HCT116 (cell line): Measurements from ENCODE around the gene CFAP54. TPM values are rescaled to one million over a fixed set of nuclear protein-coding genes. Genes with fewer than 3 reads are reported as not detected.
A peak's percentile ranks its signal among the peaks of the same experiment; 100 is the strongest.

Experiments
- ATAC-seq: fragments of 200-7000 bp; cut with Tn5 transposase; 2 replicates; pipeline ENCODE4 v1.9.1; 2020; ENCODE audit warnings: mild to moderate bottlenecking, moderate library complexity
- BruUV-seq: library from RNA; stranded (reverse); fragments of 400-500 nt; replicated peaks from 2 replicates; lab custom pipeline; 2021; lab: Mats Ljungman, UMichigan
- CTCF ChIA-PET: fragments of 300-600 bp; sonication (Branson Sonifier 250); formaldehyde crosslinking; loops from one replicate; lab custom pipeline; 2021; ENCODE audit warnings: antibody characterized with exemption; lab: Charles Lee
- POLR2A ChIA-PET: fragments of 300-600, 350-600 bp; sonication (Branson Sonifier 250); formaldehyde crosslinking; loops from one replicate; lab custom pipeline; 2021; ENCODE audit warnings: antibody characterized with exemption; lab: Charles Lee
- RAD21 ChIA-PET, 2 experiments: fragments of 300-600 bp; sonication (Branson Sonifier 250); formaldehyde crosslinking; loops; one replicate each; lab custom pipeline; 2023; ENCODE audit warnings: low total read pairs in 2 of 2; ENCODE audit not compliant: uncharacterized antibody in 2 of 2, unreplicated experiment in 2 of 2, low non-redundant PET in 1 of 2; lab: Charles Lee
- DNase-seq: peaks from one replicate; pipeline ENCODE4 v3.0.0-alpha.2; 2010; ENCODE audit warnings: low read depth, low spot score
- H2AFZ ChIP-seq: fragments of 200-600 bp; shearing (Covaris generic), sonication (generic); 2 replicates; pipeline ENCODE4 v1.6.1; 2017; ENCODE audit warnings: low read depth, mixed run types, mixed read lengths, antibody characterized with exemption, low read length; ENCODE audit not compliant: poor library complexity, severe bottlenecking
- H3K27ac ChIP-seq: 2 replicates; pipeline ENCODE4 v1.5.1; 2012; ENCODE audit warnings: low read depth, low read length
- H3K27me3 ChIP-seq: fragments of 200-600 bp; sonication (generic); 2 replicates; pipeline ENCODE4 v1.6.1; 2016; ENCODE audit warnings: mixed run types, low read length, mixed read lengths; ENCODE audit not compliant: insufficient read depth
- H3K36me3 ChIP-seq, 2 experiments: fragments of 200-500 bp in 1 of 2; fragments of 200-600 bp in 1 of 2; sonication (Bioruptor generic) in 1 of 2; sonication (generic) in 1 of 2; 2 replicates each; pipeline versions ENCODE4 v1.5.1 to v1.6.1; 2014 to 2016; ENCODE audit warnings: low read length in 2 of 2, inconsistent platforms in 1 of 2, mixed read lengths in 1 of 2, mixed run types in 1 of 2; ENCODE audit not compliant: insufficient read depth in 2 of 2, control insufficient read depth in 1 of 2
- H3K4me1 ChIP-seq, 2 experiments: fragments of 200-600 bp in 1 of 2; sonication (generic) in 1 of 2; 2 replicates each; pipeline versions ENCODE4 v1.5.1 to v1.6.1; 2012 to 2017; ENCODE audit warnings: low read length in 2 of 2, inconsistent platforms in 1 of 2, mild to moderate bottlenecking in 1 of 2, mixed read lengths in 1 of 2, mixed run types in 1 of 2, moderate library complexity in 1 of 2; ENCODE audit not compliant: insufficient read depth in 2 of 2, control insufficient read depth in 1 of 2
- H3K4me2 ChIP-seq: fragments of 200-600 bp; sonication (generic); 2 replicates; pipeline ENCODE4 v1.6.1; 2017; ENCODE audit warnings: mixed run types, low read length, mixed read lengths
- H3K4me3 ChIP-seq, 2 experiments: fragments of 200-600 bp in 1 of 2; sonication (generic) in 1 of 2; replicated peaks in 1 of 2; 2 replicates each; pipeline ENCODE4 v1.5.1; 2011 to 2016; ENCODE audit warnings: low read length in 2 of 2, control low read depth in 1 of 2, low read depth in 1 of 2, mild to moderate bottlenecking in 1 of 2, mixed read lengths in 1 of 2, mixed run types in 1 of 2
- H3K79me2 ChIP-seq: fragments of 200-600 bp; sonication (generic); 2 replicates; pipeline ENCODE4 v1.6.1; 2017; ENCODE audit warnings: mild to moderate bottlenecking, mixed run types, low read length, moderate library complexity, mixed read lengths; ENCODE audit not compliant: insufficient read depth
- H3K9ac ChIP-seq: fragments of 200-600 bp; sonication (generic); 2 replicates; pipeline ENCODE4 v1.6.1; 2016; ENCODE audit warnings: low read length, mixed read lengths
- H3K9me2 ChIP-seq: fragments of 200-600 bp; sonication (generic), shearing (Covaris generic); 2 replicates; pipeline ENCODE4 v1.6.1; 2017; ENCODE audit warnings: mixed run types, mild to moderate bottlenecking, moderate library complexity; ENCODE audit not compliant: insufficient read depth
- H3K9me3 ChIP-seq, 2 experiments: fragments of 200-500 bp in 1 of 2; fragments of 200-600 bp in 1 of 2; sonication (Bioruptor generic) in 1 of 2; sonication (generic) in 1 of 2; 2 replicates each; pipeline ENCODE4 v1.6.1; 2014 to 2017; ENCODE audit warnings: low read length in 2 of 2, mixed read lengths in 2 of 2, inconsistent platforms in 1 of 2, low read depth in 1 of 2, mild to moderate bottlenecking in 1 of 2, mixed run types in 1 of 2, moderate library complexity in 1 of 2; ENCODE audit not compliant: control insufficient read depth in 1 of 2, insufficient read depth in 1 of 2
- H4K20me1 ChIP-seq: fragments of 200-600 bp; sonication (generic), shearing (Covaris generic); 2 replicates; pipeline ENCODE4 v1.6.1; 2017; ENCODE audit warnings: mixed run types, mild to moderate bottlenecking, moderate library complexity; ENCODE audit not compliant: insufficient read depth
- CBX3 ChIP-seq: IDR thresholded peaks from 2 replicates; pipeline ENCODE4 v1.6.1; 2012; ENCODE audit warnings: low read depth
- CEBPB ChIP-seq: IDR thresholded peaks from 2 replicates; pipeline ENCODE4 v1.6.1; 2012; ENCODE audit warnings: low read depth
- EGR1 ChIP-seq: IDR thresholded peaks from 2 replicates; pipeline ENCODE4 v1.6.1; 2012; ENCODE audit warnings: low read depth
- JUND ChIP-seq: IDR thresholded peaks from 2 replicates; pipeline ENCODE4 v1.6.1; 2012
- RAD21 ChIP-seq: IDR thresholded peaks from 2 replicates; pipeline ENCODE4 v1.6.1; 2012; ENCODE audit warnings: low read depth, mild to moderate bottlenecking
- SIN3A ChIP-seq: IDR thresholded peaks from 2 replicates; pipeline ENCODE4 v1.6.1; 2012; ENCODE audit warnings: low read depth
- SP1 ChIP-seq: IDR thresholded peaks from 2 replicates; pipeline ENCODE4 v1.6.1; 2012; ENCODE audit warnings: low read depth
- ZNF274 ChIP-seq: fragments of 200-500 bp; sonication (Bioruptor generic); IDR thresholded peaks from 2 replicates; pipeline ENCODE4 v1.6.1; 2014; ENCODE audit warnings: mild to moderate bottlenecking, low read depth, low read length, inconsistent platforms
- intact Hi-C: fragments of 100-400 bp; cut with micrococcal nuclease; formaldehyde crosslinking; loops from 2 replicates; pipeline ENCODE4 v1.10.0; 2022
- total RNA-seq: library from RNA; stranded (reverse); gene quantifications from one replicate; pipeline ENCODE4 v1.2.1, GENCODE V29; 2021; ENCODE audit not compliant: unreplicated experiment
- TF ChIP-seq, protein P1 (sequence below): IDR thresholded peaks from 2 replicates; pipeline ENCODE4 v1.6.1; 2011; ENCODE audit warnings: mild to moderate bottlenecking, low read length, moderate library complexity; ENCODE audit not compliant: insufficient replicate concordance; ENCODE audit errors: extremely low read depth
- TF ChIP-seq, protein P2 (sequence below), 3 experiments: fragments of 200-600 bp in 1 of 3; sonication (generic) in 1 of 3; IDR thresholded peaks in 2 of 3; conservative IDR thresholded peaks in 1 of 3; 2 replicates each; pipeline ENCODE4 v1.5.1; 2012 to 2017; ENCODE audit warnings: low read depth in 2 of 3, low read length in 2 of 3, antibody characterized with exemption in 1 of 3, borderline replicate concordance in 1 of 3, control low read depth in 1 of 3, mild to moderate bottlenecking in 1 of 3, mixed read lengths in 1 of 3, mixed run types in 1 of 3, moderate library complexity in 1 of 3; ENCODE audit not compliant: insufficient read depth in 1 of 3

Gene CFAP54
- total RNA-seq, 1 experiment from 2014 or later, result 0.25 TPM

DNA sequence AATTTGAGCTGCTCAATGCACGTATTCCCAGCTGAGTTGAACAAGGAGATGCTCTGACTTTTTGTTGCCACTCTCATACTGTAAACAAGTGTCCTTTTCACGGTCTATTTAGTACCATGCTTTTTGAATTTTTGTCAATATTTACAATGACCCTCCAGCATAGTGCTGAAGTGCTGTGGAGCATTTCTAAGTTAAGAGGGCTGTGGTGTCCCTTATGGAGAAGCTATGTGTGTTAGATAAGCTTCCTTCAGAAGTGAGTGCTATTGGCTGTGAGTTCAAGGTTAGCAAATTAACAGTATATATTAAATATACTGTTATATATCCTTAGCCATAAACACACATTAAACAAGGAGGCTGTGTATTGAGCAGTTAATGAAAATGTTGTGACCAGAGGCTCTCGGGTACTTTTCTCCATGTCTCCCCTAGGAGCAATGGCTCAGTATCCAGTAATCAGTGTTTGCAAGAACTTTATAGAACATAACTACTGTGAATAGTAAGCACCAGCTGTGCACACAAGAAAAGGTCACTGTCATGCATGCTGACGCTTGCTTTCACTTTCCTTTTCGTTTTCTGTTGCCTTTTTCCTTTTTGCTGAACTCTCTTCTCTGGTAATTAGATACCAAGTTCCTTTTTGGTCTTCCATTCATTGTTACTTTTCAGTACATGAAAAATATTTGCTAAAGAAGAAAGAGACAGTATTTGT lies 230.4 kb downstream of the CFAP54 start:
- ChIA-PET RAD21 (no interaction called here), POLR2A (no interaction called here), CTCF (no interaction called here)
- H3K27me3 ChIP-seq, result peaks cover 21% of the 10 kb centered on the region
- H3K4me3 ChIP-seq, result no peak overlapping the region
- H3K4me1 ChIP-seq, result no peaks in the 10 kb centered on the region
- H3K9ac ChIP-seq, result no peak overlapping the region
- H3K27ac ChIP-seq, result no peak overlapping the region
- no peaks in the 10 kb centered on the region for H3K79me2 ChIP-seq
- H3K9me2 ChIP-seq, result no peaks in the 10 kb centered on the region
- TF ChIP-seq, protein P1, sequence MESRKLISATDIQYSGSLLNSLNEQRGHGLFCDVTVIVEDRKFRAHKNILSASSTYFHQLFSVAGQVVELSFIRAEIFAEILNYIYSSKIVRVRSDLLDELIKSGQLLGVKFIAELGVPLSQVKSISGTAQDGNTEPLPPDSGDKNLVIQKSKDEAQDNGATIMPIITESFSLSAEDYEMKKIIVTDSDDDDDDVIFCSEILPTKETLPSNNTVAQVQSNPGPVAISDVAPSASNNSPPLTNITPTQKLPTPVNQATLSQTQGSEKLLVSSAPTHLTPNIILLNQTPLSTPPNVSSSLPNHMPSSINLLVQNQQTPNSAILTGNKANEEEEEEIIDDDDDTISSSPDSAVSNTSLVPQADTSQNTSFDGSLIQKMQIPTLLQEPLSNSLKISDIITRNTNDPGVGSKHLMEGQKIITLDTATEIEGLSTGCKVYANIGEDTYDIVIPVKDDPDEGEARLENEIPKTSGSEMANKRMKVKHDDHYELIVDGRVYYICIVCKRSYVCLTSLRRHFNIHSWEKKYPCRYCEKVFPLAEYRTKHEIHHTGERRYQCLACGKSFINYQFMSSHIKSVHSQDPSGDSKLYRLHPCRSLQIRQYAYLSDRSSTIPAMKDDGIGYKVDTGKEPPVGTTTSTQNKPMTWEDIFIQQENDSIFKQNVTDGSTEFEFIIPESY, result no peak
- TF ChIP-seq CEBPB (no peak), CBX3 (no peak), SIN3A (no peak)
- BruUV-seq, result no TSS peak
- H3K4me2 ChIP-seq, result no peak overlapping the region
- no peak for ATAC-seq
- intact Hi-C loops, result no loop called here
- no peak overlapping the region for H2AFZ ChIP-seq
- no peaks in the 10 kb centered on the region for H3K36me3 ChIP-seq
- H3K9me3 ChIP-seq, result no peaks in the 10 kb centered on the region
- DNase-seq, result no peak
- no peaks in the 10 kb centered on the region for H4K20me1 ChIP-seq

DNA sequence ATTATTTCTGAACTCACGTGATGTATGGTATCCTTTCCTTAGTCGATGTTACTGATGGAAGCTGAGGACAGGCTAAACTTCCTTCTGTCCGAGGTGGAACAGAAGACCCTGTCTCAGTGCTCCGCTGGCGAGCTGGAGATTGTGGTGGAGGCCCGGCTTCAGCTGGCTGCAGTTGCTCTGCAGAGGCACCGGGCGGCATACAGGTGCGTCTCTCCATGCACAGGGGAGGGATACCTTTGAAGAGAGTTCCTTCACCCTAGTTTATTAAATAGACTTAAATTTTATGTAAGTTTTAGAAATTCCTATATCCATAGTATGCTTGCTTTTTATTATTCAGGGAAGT lies 231.0 kb downstream of the CFAP54 start:
- Histone ChIP-seq H3K27ac (no peak overlapping the region), H3K9ac (no peak overlapping the region), H4K20me1 (no peaks in the 10 kb centered on the region), H3K79me2 (no peaks in the 10 kb centered on the region), H3K4me1 (no peaks in the 10 kb centered on the region), H3K27me3 (peaks cover 16% of the 10 kb centered on the region), H3K9me3 (no peaks in the 10 kb centered on the region), H3K36me3 (no peaks in the 10 kb centered on the region), H3K9me2 (no peaks in the 10 kb centered on the region), H2AFZ (no peak overlapping the region), H3K4me3 (no peak overlapping the region), H3K4me2 (no peak overlapping the region)
- ChIA-PET POLR2A (no interaction called here), CTCF (no interaction called here), RAD21 (no interaction called here)
- intact Hi-C loops, result no loop called here
- BruUV-seq, result no TSS peak
- no peak for DNase-seq
- ATAC-seq, result peak; percentile 62
- TF ChIP-seq JUND (no peak), RAD21 (no peak), EGR1 (no peak), ZNF274 (no peak), CEBPB (no peak), SP1 (no peak)
- TF ChIP-seq, protein P1, result no peak
- TF ChIP-seq, protein P2, sequence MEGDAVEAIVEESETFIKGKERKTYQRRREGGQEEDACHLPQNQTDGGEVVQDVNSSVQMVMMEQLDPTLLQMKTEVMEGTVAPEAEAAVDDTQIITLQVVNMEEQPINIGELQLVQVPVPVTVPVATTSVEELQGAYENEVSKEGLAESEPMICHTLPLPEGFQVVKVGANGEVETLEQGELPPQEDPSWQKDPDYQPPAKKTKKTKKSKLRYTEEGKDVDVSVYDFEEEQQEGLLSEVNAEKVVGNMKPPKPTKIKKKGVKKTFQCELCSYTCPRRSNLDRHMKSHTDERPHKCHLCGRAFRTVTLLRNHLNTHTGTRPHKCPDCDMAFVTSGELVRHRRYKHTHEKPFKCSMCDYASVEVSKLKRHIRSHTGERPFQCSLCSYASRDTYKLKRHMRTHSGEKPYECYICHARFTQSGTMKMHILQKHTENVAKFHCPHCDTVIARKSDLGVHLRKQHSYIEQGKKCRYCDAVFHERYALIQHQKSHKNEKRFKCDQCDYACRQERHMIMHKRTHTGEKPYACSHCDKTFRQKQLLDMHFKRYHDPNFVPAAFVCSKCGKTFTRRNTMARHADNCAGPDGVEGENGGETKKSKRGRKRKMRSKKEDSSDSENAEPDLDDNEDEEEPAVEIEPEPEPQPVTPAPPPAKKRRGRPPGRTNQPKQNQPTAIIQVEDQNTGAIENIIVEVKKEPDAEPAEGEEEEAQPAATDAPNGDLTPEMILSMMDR (IDR thresholded peaks at IDR 0.05 in 2 of 3, conservative IDR thresholded peaks at IDR 0.05 in 1 of 3; ENCODE audit: borderline replicate concordance in 1 of 3, insufficient read depth in 1 of 3, low read depth in 2 of 3, low read length in 2 of 3), result peak in 2 of 3 experiments; percentile 17 to 22; a peak in 1 of 6 replicates
